Ovary (tissue), 9 donors: ENCODE data around the gene ZNRF4. TPM values are rescaled to one million over a fixed set of nuclear protein-coding genes. Genes with fewer than 3 reads are reported as not detected.

ENCODE experiments used
- DNase-seq, 5 donors: peaks; one replicate each; pipeline ENCODE4 v3.0.0-alpha.2; 2019 to 2020
- H3K27ac ChIP-seq, 2 donors: fragments of 200-600 bp; one replicate each; pipeline versions ENCODE4 v1.5.1 to v1.8.0; 2019 to 2022
- H3K27me3 ChIP-seq: fragments of 200-600 bp; one replicate; pipeline ENCODE4 v1.8.0; 2022
- H3K36me3 ChIP-seq: fragments of 200-600 bp; sonication (generic); one replicate; pipeline ENCODE4 v1.5.1; 2019
- H3K4me1 ChIP-seq: one replicate; pipeline ENCODE4 v1.8.1; 2013; ENCODE audit warnings: mild to moderate bottlenecking, moderate library complexity; ENCODE audit not compliant: insufficient read depth
- H3K4me3 ChIP-seq: fragments of 200-600 bp; sonication (generic); one replicate; pipeline ENCODE4 v1.5.1; 2017
- H3K9me3 ChIP-seq, 2 donors: fragments of 200-600 bp in 1 of 2; sonication (generic) in 1 of 2; one replicate each; pipeline versions ENCODE4 v1.5.1 to v1.8.1; 2013 to 2019; ENCODE audit warnings: mild to moderate bottlenecking in 1 of 2, moderate library complexity in 1 of 2
- EP300 ChIP-seq: sonication (generic); formaldehyde crosslinking; IDR thresholded peaks from one replicate; pipeline ENCODE4 v1.6.1; 2017; ENCODE audit warnings: antibody characterized with exemption
- POLR2A ChIP-seq: fragments of 450-650 bp; IDR thresholded peaks from one replicate; pipeline ENCODE4 v1.6.1; 2017; ENCODE audit warnings: antibody characterized with exemption, mild to moderate bottlenecking, moderate library complexity
- WGBS, 3 donors: extraction: QIAGEN DNeasy Blood & Tissue Kit in 1 of 3; methylation state at CpG; one replicate each; pipeline versions ENCODE4 v1.1.5 to v1.1.7; 2013 to 2017; 5-methylcytosine and 5-hydroxymethylcytosine counted together
- intact Hi-C, 4 donors: fragments of 100-400 bp; cut with DNase I; formaldehyde crosslinking; loops; one replicate each; pipeline versions ENCODE4 v1.11.0 to v1.15.1; 2022 to 2023
- polyA plus RNA-seq, 2 donors: library from polyadenylated mRNA; stranded (reverse); fragments of 200-250 nt in 1 of 2; fragments of 350-450 nt in 1 of 2; fragmentation: Illumina TruSeq in 1 of 2; extraction: RNeasy Lipid Tissue Mini Kit (QIAGEN cat#74804) in 1 of 2; gene quantifications; one replicate each; pipeline ENCODE4 v1.2.3, GENCODE V29; 2013 to 2014
- total RNA-seq, 7 donors: library from RNA; depleted of rRNA in 2 of 7; stranded (reverse); fragments of >200 nt in 2 of 7; fragmentation: NEBNext Ultra II Directional in 3 of 7; extraction: Animal tissue kit (Norgen Biotek cat#: 25700) in 3 of 7; gene quantifications; one replicate each; pipeline versions ENCODE4 v1.1.0 to v1.2.4, GENCODE V29; 2016 to 2023
- TF ChIP-seq, protein P1 (sequence below), 3 donors: fragments of 450-650 bp in 2 of 3; fragments of 200-600 bp in 1 of 3; IDR thresholded peaks; one replicate each; pipeline versions ENCODE4 v1.5.1 to v1.8.0; 2016 to 2022; ENCODE audit warnings: antibody characterized with exemption in 3 of 3, mild to moderate bottlenecking in 1 of 3
- donor health status: DM: no; HTN: no; CAD: no; lungs with moderate emphysema.
- donor health status: DM: no; HTN: no; CAD: no.
- donor health status: Bipolar disorder and iron deficiency.
- donor health status: DM: yes; HTN: yes; CAD: no.
- donor health status: DM: no; HTN: no; CAD: no.
- donor health status: DM: yes; HTN: yes; CAD: no.

The ZNRF4 gene
- total and polyA plus RNA-seq, 9 donors = not detected

DNA sequence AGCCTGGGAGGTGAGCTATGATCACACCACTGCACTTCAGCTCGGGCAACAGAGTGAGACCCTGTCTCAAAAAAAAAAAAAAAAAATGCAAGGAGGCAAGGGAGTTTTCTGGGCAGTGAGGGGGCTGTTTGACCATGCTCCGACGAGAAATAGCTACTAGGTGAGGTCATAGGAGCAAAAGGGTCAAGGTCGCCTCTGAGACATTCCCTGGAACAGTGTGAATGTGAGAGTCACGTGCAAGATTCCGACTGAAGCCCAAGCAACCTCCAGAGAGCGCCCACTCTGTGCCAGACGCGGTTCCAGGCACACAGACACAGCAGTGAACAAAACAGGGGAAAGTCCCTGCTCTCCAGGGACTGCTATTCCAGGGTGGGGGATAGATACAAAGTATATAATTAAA is 2.5 kb downstream of the ZNRF4 start:
- Histone ChIP-seq H3K36me3 (no peaks in the 10 kb centered on the region), H3K4me1 (no peaks in the 10 kb centered on the region), H3K27me3 (no peaks in the 10 kb centered on the region), H3K9me3 (no peaks in the 10 kb centered on the region), H3K4me3 (no peak overlapping the region), H3K27ac (no peak overlapping the region)
- intact Hi-C loops = no loop called here
- WGBS, 3 donors = 42 to 46% (median 43%) methylated on average over 9 of the region's 9 CpGs
- TF ChIP-seq EP300 = no peak
- TF ChIP-seq POLR2A = no peak
- TF ChIP-seq, protein P1, sequence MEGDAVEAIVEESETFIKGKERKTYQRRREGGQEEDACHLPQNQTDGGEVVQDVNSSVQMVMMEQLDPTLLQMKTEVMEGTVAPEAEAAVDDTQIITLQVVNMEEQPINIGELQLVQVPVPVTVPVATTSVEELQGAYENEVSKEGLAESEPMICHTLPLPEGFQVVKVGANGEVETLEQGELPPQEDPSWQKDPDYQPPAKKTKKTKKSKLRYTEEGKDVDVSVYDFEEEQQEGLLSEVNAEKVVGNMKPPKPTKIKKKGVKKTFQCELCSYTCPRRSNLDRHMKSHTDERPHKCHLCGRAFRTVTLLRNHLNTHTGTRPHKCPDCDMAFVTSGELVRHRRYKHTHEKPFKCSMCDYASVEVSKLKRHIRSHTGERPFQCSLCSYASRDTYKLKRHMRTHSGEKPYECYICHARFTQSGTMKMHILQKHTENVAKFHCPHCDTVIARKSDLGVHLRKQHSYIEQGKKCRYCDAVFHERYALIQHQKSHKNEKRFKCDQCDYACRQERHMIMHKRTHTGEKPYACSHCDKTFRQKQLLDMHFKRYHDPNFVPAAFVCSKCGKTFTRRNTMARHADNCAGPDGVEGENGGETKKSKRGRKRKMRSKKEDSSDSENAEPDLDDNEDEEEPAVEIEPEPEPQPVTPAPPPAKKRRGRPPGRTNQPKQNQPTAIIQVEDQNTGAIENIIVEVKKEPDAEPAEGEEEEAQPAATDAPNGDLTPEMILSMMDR (IDR thresholded peaks at IDR 0.05) = no peak
- no peak for DNase-seq

DNA sequence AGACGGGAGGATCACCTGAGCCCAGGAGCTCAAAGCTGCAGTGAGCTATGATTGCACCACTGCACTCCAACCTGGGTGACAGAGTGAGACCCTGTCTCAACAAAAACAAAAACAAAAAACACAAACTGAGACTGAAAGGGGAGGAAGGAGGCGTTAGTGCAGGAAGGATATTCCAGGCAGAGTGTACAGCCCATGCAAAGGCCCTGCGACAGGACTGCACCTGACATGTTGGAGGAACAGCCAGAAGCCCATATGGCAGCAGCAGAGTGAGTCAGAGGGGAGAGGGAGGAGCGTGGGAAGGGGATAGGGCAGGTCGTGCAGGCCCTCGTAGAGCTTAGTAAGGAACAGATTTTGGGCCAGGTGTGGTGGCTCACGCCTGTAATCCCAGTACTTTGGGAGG is 3.2 kb downstream of the ZNRF4 start:
- DNase-seq = no peak
- H3K4me1 ChIP-seq = no peaks in the 10 kb centered on the region
- H3K27ac ChIP-seq = no peak overlapping the region
- no peaks in the 10 kb centered on the region for H3K36me3 ChIP-seq
- H3K4me3 ChIP-seq = no peak overlapping the region
- WGBS, 3 donors = 75 to 85% (median 76%) methylated on average over 7 of the region's 7 CpGs
- intact Hi-C loops = no loop called here
- TF ChIP-seq POLR2A = no peak
- no peak for TF ChIP-seq EP300
- TF ChIP-seq, protein P1 (IDR thresholded peaks at IDR 0.05) = no peak
- H3K27me3 ChIP-seq = no peaks in the 10 kb centered on the region
- H3K9me3 ChIP-seq = no peaks in the 10 kb centered on the region

DNA sequence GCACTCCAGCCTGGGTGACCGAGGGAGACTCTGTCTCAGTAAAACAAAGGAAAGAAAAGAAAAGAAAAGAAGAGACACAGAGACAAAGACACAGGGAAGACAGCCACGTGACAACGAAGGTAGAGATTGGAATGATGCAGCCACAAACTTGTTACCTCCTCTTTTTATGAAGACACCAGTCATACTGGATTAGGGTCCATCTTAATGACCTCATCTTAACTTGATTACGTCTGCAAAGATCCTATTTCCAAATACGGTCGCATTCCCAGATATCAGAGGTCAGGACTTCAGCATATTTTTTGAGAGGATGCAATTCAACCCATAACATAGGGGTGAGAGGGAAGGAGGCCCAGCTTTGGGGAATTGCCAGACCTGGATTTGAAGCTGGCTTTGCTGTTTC is 4.1 kb downstream of the ZNRF4 start:
- Histone ChIP-seq H3K36me3 (no peaks in the 10 kb centered on the region), H3K9me3 (no peaks in the 10 kb centered on the region), H3K27me3 (no peaks in the 10 kb centered on the region), H3K4me1 (no peaks in the 10 kb centered on the region), H3K27ac (no peak overlapping the region), H3K4me3 (no peak overlapping the region)
- intact Hi-C loops = no loop called here
- WGBS, 3 donors = 34 to 40% (median 36%) methylated on average over 6 of the region's 6 CpGs
- TF ChIP-seq, protein P1 (IDR thresholded peaks at IDR 0.05) = no peak
- TF ChIP-seq POLR2A = no peak
- no peak for TF ChIP-seq EP300
- DNase-seq = no peak

DNA sequence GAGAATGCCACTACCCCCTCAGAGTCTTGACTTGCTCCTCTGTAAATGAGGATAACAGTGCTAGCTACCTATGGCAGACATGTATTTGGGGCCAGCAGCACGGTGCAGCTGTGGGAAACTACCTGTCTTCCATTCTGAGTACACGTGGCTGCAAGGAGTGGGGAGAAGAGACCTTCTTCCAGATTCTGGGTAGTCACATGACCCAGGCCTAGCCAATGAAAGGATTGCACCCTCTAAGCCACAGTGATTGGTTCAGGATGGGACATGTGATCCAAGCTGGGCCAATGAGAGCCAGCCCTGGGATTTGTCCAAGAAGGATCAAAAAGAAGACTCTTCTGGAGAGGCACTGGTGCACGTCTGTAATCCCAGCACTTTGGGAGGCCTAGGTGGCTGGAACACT is 5.5 kb downstream of the ZNRF4 start:
- TF ChIP-seq, protein P1 (IDR thresholded peaks at IDR 0.05) = no peak
- TF ChIP-seq EP300 (no peak), POLR2A (no peak)
- no peaks in the 10 kb centered on the region for H3K4me1 ChIP-seq
- H3K9me3 ChIP-seq = no peaks in the 10 kb centered on the region
- no peak overlapping the region for H3K27ac ChIP-seq
- H3K36me3 ChIP-seq = no peaks in the 10 kb centered on the region
- no peak for DNase-seq
- 59 to 69% (median 64%) methylated on average over 3 of the region's 3 CpGs for WGBS, 3 donors
- no peaks in the 10 kb centered on the region for H3K27me3 ChIP-seq
- intact Hi-C loops = no loop called here
- no peak overlapping the region for H3K4me3 ChIP-seq

DNA sequence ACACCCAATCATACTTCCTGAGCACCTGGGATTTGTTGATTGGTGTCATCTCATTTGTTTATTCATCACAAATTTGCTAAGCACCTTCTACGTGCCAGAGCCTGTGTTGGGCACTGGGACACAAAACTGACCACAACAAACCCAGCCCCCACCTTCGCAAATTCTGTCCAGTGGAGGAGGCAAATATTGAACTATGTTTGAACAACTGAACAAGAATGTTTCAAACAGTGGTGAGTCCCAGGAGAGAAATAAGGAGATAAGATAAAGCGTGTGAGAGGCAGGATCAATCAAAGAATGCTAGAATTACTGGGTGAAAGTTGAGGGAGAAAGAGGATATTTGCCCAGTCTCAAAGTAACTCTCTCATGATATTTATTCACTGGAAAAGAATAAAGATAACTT is 8.7 kb downstream of the ZNRF4 start:
- WGBS, 3 donors = 43 to 57% (median 49%) methylated on average over 3 of the region's 3 CpGs

More for the DNA sequence above, 8.7 kb downstream of the ZNRF4 start:
- Histone ChIP-seq H3K36me3 (no peaks in the 10 kb centered on the region), H3K9me3 (no peaks in the 10 kb centered on the region), H3K4me3 (no peak overlapping the region), H3K27me3 (no peaks in the 10 kb centered on the region), H3K27ac (no peak overlapping the region), H3K4me1 (no peaks in the 10 kb centered on the region)
- TF ChIP-seq EP300 (no peak), POLR2A (no peak)
- TF ChIP-seq, protein P1 (IDR thresholded peaks at IDR 0.05) = no peak
- no peak for DNase-seq
- intact Hi-C loops = no loop called here
